Measurements from ENCODE around the gene OPCML.
"Not testable (repeated sequence)": the region's sequence is repeated elsewhere in the genome, so short reads cannot be mapped to it uniquely, and the experiment has no call there.

Gene OPCML

DNA sequence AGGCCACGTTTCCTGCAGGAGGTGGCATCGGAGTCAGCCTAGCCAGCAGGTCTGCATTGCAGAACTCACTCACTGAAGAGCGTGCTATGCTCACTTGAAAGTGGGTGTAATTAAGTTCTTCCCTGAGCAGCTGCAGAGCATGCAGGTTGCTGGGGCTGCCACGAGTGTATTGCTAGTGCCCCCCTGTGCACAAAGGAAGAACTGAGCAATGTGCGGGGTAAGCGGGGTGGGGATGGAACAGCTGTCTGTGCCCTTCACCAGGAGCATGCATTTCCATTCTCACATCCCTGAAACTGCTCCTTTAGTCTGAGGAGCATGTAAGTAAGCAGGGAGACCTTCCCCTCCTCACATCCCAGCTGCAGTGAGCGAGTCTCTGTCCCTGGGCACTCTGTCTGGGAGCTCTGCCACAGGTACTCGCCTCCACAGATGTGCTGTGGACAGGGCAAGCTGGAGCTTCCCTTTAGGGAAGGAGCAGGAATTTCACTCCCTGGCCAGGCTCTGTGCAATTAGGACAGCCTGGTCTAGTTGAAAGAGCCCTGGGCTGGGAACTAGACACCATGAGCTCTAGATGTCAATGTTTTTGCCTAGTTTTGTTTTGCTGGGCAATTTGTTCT is 1130.1 kb downstream of the OPCML start:
- DNase-seq: peak; percentile 53

DNA sequence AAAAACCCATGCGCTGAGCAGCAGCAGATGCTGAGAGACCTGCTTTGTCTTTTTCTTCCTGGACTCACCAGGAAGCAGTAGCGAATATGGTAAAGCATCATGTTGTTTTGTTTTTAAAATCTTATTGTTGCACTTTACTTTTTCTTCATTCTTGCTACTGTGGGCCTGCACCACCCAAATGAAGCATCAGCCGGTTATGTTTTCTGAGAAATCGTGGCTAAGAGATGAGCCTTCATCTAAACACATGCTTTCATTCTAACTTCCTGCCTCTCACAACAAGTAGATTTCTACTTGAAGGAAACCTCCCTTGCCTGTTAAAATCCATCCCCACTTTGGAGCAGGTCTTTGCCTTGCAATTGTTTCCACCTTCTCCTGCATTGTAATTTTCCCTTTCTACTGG is 1136.0 kb downstream of the OPCML start:
- no peak for DNase-seq

DNA sequence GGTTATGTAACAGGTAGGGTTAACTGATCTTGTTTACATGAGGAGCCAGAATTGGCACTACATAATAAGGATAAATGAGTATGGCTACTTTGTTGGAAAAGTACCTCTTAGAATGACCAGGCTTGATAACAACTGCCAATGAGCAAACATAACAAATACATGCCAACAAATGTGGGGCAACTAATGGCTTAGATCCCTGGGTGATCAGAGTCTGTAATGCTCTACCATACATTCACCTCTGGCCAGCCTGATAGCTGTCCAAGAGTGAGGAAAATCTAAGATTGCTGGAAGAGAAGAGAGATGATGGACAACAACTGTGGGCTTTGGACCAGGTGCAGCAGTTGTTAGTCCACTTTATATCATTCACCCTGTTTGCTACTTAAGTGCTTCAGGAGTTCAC is 1136.9 kb downstream of the OPCML start:
- no peak for DNase-seq

DNA sequence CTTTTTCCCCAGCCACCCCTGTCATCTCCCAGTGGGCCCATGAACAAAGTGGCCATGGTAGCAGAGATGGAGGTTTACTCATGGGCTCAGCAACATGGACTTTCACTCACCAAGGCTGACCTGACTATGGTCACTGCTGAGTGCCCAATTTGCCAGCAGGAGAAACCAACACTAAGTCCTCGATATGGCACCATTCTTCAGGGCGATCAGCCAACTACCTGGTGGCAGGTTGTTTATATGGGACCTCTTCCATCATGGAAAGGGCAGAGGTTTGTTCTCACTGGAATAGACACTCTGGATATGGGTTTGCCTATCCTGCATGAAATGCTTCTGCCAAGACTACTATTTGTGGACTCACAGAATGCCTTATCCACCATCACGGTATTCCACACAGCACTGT is 1152.8 kb downstream of the OPCML start:
- DNase-seq: no peak

DNA sequence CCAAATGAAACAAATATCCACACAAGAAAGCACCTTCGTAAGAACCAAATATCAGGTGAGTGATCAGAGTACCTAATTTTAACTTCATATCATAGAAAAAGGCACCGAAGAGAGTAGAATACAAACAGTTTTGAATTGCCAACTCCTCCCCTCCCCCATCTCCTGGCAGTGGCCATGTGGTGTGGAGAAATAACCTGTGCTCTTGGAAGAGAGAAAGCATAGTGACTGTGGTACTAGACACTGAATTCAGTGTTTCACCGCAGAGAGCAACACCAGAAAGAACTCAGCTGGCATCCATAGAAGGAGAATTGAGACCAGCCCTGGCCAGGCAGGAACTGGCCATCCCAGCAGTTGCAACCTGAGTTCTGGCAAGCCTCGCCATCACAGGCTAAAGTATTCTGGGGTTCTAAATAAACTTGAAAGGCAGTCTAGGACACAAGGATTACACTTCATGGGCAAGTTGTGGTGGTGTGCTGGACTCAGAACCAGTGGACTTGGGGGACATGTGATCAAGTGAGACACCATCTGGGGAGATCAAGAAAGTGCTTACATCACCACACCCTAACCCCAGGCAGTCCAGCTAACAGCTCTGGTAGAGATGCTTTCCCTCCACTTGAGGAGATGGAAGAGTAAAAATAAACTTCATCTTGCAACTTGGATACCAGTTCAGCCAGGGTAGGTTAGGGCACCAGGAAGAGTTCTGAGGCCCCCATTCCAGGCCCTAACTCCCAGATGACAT is 1158.7 kb downstream of the OPCML start:
- DNase-seq: no peak

DNA sequence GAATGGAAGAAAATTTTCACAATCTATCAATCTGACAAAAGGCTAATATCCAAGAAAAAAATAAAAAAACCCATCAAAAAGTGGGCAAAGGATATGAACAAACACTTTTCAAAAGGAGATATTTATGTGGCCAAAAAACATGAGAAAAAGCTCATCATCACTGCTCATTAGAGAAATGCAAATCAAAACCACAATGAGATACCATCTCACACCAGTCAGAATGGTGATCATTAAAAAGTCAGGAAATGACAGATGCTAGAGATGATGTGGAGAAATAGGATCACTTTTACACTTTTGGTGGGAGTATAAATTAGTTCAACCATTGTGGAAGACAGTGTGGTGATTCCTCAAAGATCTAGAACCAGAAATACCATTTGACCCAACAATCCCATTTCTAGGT is 1162.2 kb downstream of the OPCML start:
- not testable (repeated sequence) for DNase-seq

DNA sequence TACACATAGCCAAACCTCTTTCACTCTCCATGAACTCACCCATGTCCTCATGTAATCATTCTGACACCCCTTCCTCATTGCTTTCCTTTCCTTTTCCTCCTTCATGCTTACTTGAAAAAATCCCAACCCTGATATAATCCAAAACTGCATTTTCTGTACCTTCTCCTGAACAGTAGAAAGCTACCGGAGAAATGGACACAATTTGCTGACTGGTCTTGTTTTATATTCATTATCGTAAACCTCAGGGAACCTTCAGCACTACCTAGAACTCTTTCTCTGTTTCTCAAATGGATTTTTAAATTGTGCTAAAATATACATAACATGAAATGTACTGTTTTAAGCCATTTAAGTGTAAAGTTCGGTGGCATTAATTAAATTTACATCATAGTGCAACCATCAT is 1165.0 kb downstream of the OPCML start:
- no peak for DNase-seq

DNA sequence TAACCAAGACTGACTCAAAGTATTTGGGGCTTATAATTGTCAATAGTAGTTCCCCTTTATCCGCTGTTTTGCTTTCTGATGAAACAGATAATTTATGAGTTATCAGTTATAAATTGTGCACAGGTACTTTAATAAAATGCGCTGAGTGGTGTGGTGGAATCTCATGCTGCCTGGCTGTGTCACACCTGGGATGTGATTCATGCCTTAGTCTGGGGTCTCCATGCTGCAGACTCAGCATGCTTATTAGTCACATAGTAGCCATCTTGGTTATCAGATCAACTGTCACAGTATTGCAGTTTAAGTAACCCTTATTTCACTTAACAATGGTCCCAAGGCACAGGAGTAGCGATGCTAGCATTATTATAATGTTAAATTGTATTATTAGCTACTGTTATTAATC is 1166.7 kb downstream of the OPCML start:
- DNase-seq: no peak

Measured in fibroblast of skin of back (primary cell).